Erythroblast (primary cell): ENCODE data around the gene SGSH.

Source experiments
- GATA1 ChIP-seq: IDR thresholded peaks from 2 replicates; pipeline ENCODE4 v1.6.1; 2011; ENCODE audit warnings: low read depth, mild to moderate bottlenecking, control low read depth, low read length, moderate library complexity
- POLR2A ChIP-seq: IDR thresholded peaks from 2 replicates; pipeline ENCODE4 v1.6.1; 2011; ENCODE audit warnings: mild to moderate bottlenecking, low read length

DNA sequence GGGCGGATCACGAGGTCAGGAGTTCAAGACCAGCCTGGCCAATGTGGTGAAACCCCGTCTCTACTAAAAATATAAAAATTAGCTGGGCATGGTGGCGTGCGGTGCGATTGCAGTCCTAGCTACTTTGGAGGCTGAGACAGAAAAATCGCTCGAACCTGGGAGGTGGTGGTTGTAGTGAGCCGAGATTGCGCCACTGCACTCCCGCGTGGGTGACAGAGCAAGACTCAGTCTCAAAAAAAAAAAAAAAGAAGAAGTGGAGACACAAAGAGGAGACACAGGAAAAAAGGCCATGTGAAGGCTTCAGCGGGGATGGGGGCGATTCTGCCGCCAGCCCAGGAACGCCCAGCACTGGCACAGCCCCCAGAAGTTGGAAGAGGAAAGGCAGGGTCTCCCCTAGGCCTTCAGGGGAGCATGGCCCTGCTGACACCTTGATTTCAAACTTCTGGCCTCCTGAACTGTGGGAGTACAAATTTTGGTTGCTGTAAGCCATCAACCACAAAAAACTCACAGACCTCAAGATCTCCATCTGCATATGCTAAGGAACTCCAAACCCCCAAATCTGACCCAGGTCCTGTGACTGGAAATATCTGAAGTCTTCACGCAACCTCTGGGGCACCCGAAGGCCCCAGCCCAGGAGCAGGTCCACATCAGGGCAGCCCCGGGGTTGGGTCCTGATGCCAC, 7.0 kb downstream of the SGSH start:
- TF ChIP-seq POLR2A (no peak), GATA1 (no peak)
